Measurements from ENCODE around the gene MBNL1. TPM values are rescaled to one million over a fixed set of nuclear protein-coding genes. Genes with fewer than 3 reads are reported as not detected.
A peak's percentile ranks its signal among the peaks of the same experiment; 100 is the strongest.

The MBNL1 gene
- total and polyA plus RNA-seq, 2 of the 4 experiments (the other 2 are of a cell fraction), result 127 to 664 TPM

DNA sequence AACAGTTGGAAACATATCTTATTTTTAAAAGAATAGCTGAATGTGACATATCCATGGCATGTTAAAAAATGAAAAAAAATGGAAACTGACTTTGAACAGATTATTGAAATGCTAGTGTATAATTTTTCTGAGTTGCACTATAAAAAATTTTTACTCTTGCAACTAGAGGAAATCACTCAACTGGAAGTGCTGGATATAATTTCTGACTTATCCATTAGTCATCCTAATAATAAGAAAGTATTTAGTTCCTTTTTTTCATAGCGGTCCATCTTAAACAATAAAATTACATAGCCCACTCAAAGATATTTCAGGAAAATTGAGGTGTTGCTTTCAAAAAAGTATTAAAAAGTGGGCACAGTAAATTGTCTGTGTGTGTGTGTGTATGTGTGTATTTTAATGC lies 80.7 kb downstream of the MBNL1 start (continued):
- TF ChIP-seq CEBPB (IDR thresholded peaks at IDR 0.05; ENCODE audit: low read depth, low read length) (no peak), RAD21 (IDR thresholded peaks at IDR 0.05; ENCODE audit: low read length) (no peak), CTCF (conservative IDR thresholded peaks at IDR 0.05; ENCODE audit: low read depth, low read length) (no peak), RFX5 (IDR thresholded peaks at IDR 0.05; ENCODE audit: low read depth, low read length) (no peak)

GRCh38 chr3:152350139-152350538 lies 81.4 kb downstream of the MBNL1 start:
- no peak overlapping the region for H3K27ac ChIP-seq (ENCODE audit: insufficient read depth, low read length)
- H2BK5ac ChIP-seq (ENCODE audit: low read depth, low read length, poor library complexity, severe bottlenecking), result no peak overlapping the region
- no peak overlapping the region for H3K14ac ChIP-seq (replicated peaks; ENCODE audit: low read depth, low read length)
- peaks cover 17 to 57% of the 10 kb centered on the region in 2 experiments for H3K79me1 ChIP-seq (ENCODE audit: low read depth in 1 of 2, low read length in 2 of 2)
- H3K9ac ChIP-seq (ENCODE audit: low read depth, low read length), result no peak overlapping the region; the same call in 1 of the 2 replicates
- H4K20me1 ChIP-seq (ENCODE audit: insufficient read depth, low read length), result peaks cover 38% of the 10 kb centered on the region
- H2AFZ ChIP-seq (replicated peaks; ENCODE audit: low read length, poor library complexity), result no peak overlapping the region
- CTCF ChIA-PET, result no interaction called here
- ATAC-seq (ENCODE audit: low read depth) (peak; percentile 15; the same call in 1 of the 2 replicates), DNase-seq (peak; percentile 33)
- no peaks in the 10 kb centered on the region for H3K27me3 ChIP-seq (ENCODE audit: control insufficient read depth, insufficient read depth, low read length)
- dilution Hi-C loops (cut with HindIII; ENCODE audit: low sequenced_read_pairs, unreplicated experiment), result no loop called here
- H3K4me1 ChIP-seq (ENCODE audit: control insufficient read depth, insufficient read depth, low read length), result peaks cover 11% of the 10 kb centered on the region; the same call in 1 of the 2 replicates
- no peak overlapping the region for H2BK15ac ChIP-seq (ENCODE audit: low read depth, low read length)
- no peak overlapping the region for H2BK20ac ChIP-seq (ENCODE audit: low read depth, low read length)
- H4K8ac ChIP-seq (ENCODE audit: low read depth in 2 of 2, low read length in 2 of 2), result no peak overlapping the region
- H3K9me1 ChIP-seq (ENCODE audit: insufficient read depth, low read length), result peaks cover 14% of the 10 kb centered on the region
- H3K56ac ChIP-seq (ENCODE audit: extremely low read depth, insufficient read depth, low read length), result no peak overlapping the region
- no peak overlapping the region for H4K91ac ChIP-seq (ENCODE audit: insufficient read depth, low read depth, low read length)
- POLR2A ChIA-PET (ENCODE audit: unreplicated experiment), result no interaction called here
- H2AK5ac ChIP-seq (ENCODE audit: low read depth, low read length), result no peak overlapping the region
- no peak overlapping the region for H4K5ac ChIP-seq (ENCODE audit: low read depth, low read length)
- no TSS peak for BruUV-seq (replicated peaks)
- no peak overlapping the region for H3K23ac ChIP-seq (ENCODE audit: low read depth, low read length)
- intact Hi-C loops (cut with micrococcal nuclease), result no loop called here
- H3K36me3 ChIP-seq (ENCODE audit: control insufficient read depth, insufficient read depth, low read length), result peaks cover 2% of the 10 kb centered on the region; the same call in 1 of the 2 replicates
- no peak overlapping the region for H3K4me3 ChIP-seq (ENCODE audit: insufficient read depth, low read depth, low read length)
- H3K9me3 ChIP-seq (ENCODE audit: control insufficient read depth, insufficient read depth, low read length), result no peaks in the 10 kb centered on the region
- no peak overlapping the region for H3K18ac ChIP-seq (ENCODE audit: low read depth, low read length)
- TF ChIP-seq RFX5 (IDR thresholded peaks at IDR 0.05; ENCODE audit: low read depth, low read length) (no peak), MAZ (IDR thresholded peaks at IDR 0.05; ENCODE audit: borderline replicate concordance, low read depth, low read length) (no peak), BHLHE40 (IDR thresholded peaks at IDR 0.05; ENCODE audit: low read depth, low read length) (no peak), SMC3 (IDR thresholded peaks at IDR 0.05; ENCODE audit: low read depth, low read length) (no peak), RCOR1 (IDR thresholded peaks at IDR 0.05; ENCODE audit: insufficient replicate concordance, low read length) (no peak), POLR2A (IDR thresholded peaks at IDR 0.05; ENCODE audit: low read depth, low read length) (no peak), CTCF (conservative IDR thresholded peaks at IDR 0.05; ENCODE audit: low read depth, low read length) (no peak), MXI1 (IDR thresholded peaks at IDR 0.05; ENCODE audit: borderline replicate concordance, low read depth, low read length) (no peak), FOS (IDR thresholded peaks at IDR 0.05; ENCODE audit: low read depth, low read length) (no peak), CEBPB (IDR thresholded peaks at IDR 0.05; ENCODE audit: low read depth, low read length) (no peak)
- H2AK9ac ChIP-seq (replicated peaks; ENCODE audit: low read depth, low read length, poor library complexity), result no peak overlapping the region
- H2BK120ac ChIP-seq (ENCODE audit: low read depth, low read length), result no peak overlapping the region
- no peak overlapping the region for H3K4ac ChIP-seq (ENCODE audit: low read depth, low read length)
- H3K4me2 ChIP-seq (ENCODE audit: low read depth, low read length), result no peak overlapping the region
- in situ Hi-C loops (cut with MboI; ENCODE audit: low sequenced_read_pairs), result no loop called here
